HepG2 (cell line): ENCODE results near the gene MCF2L. TPM values are rescaled to one million over a fixed set of nuclear protein-coding genes. Genes with fewer than 3 reads are reported as not detected.
A peak's percentile ranks its signal among the peaks of the same experiment; 100 is the strongest.

Experiments
- ARNT ChIP-seq: fragments of 450-650 bp; IDR thresholded peaks from 2 replicates; pipeline ENCODE4 v1.6.1; 2017
- ATF4 ChIP-seq, 2 experiments: fragments of 450-650 bp in 1 of 2; sonication (generic) in 1 of 2; formaldehyde crosslinking; IDR thresholded peaks; 2 replicates each; pipeline versions ENCODE4 v1.5.0 to v1.8.0; 2020 to 2022; ENCODE audit warnings: mild to moderate bottlenecking in 1 of 2, missing genetic modification reagents in 1 of 2
- CCDC6 ChIP-seq: sonication (generic); formaldehyde crosslinking; IDR thresholded peaks from 2 replicates; pipeline ENCODE4 v1.8.1; 2022; ENCODE audit warnings: mild to moderate bottlenecking, missing genetic modification reagents, moderate library complexity
- ELK4 ChIP-seq: sonication (generic); formaldehyde crosslinking; IDR thresholded peaks from 2 replicates; pipeline ENCODE4 v1.9.0; 2021; ENCODE audit warnings: missing genetic modification reagents, borderline replicate concordance
- HOXA7 ChIP-seq: sonication (generic); formaldehyde crosslinking; IDR thresholded peaks from 2 replicates; pipeline ENCODE4 v1.8.1; 2022; ENCODE audit warnings: mild to moderate bottlenecking, missing genetic modification reagents, moderate library complexity
- IRF1 ChIP-seq: sonication (generic); formaldehyde crosslinking; IDR thresholded peaks from 2 replicates; pipeline ENCODE4 v1.4.0; 2020; ENCODE audit warnings: low read depth, mild to moderate bottlenecking, missing genetic modification reagents
- NR2F6 ChIP-seq, 2 experiments: IDR thresholded peaks; 2 replicates each; pipeline ENCODE4 v1.6.1; 2016; ENCODE audit warnings: antibody characterized with exemption in 1 of 2, mild to moderate bottlenecking in 1 of 2
- POLR2AphosphoS2 ChIP-seq: IDR thresholded peaks from 2 replicates; pipeline ENCODE4 v1.6.1; 2011; ENCODE audit warnings: low read depth, low read length, improper control_type of control experiment
- SP140L ChIP-seq: sonication (generic); formaldehyde crosslinking; IDR thresholded peaks from 2 replicates; pipeline ENCODE4 v1.4.0; 2020; ENCODE audit warnings: missing genetic modification reagents, borderline replicate concordance
- ZBTB3 ChIP-seq: sonication (generic); formaldehyde crosslinking; IDR thresholded peaks from 2 replicates; pipeline ENCODE4 v1.4.0; 2020; ENCODE audit warnings: low read depth, mild to moderate bottlenecking, moderate library complexity, missing genetic modification reagents, borderline replicate concordance
- ZFP36L2 ChIP-seq: sonication (generic); formaldehyde crosslinking; IDR thresholded peaks from 2 replicates; pipeline ENCODE4 v1.4.0; 2020; ENCODE audit warnings: missing genetic modification reagents
- ZNF160 ChIP-seq: sonication (generic); formaldehyde crosslinking; IDR thresholded peaks from 2 replicates; pipeline ENCODE4 v1.8.0; 2022; ENCODE audit warnings: mild to moderate bottlenecking, inconsistent platforms, missing genetic modification reagents
- ZNF281 ChIP-seq: sonication (generic); formaldehyde crosslinking; IDR thresholded peaks from 2 replicates; pipeline ENCODE4 v1.4.0; 2020; ENCODE audit warnings: missing genetic modification reagents, borderline replicate concordance
- ZNF431 ChIP-seq: sonication (generic); formaldehyde crosslinking; IDR thresholded peaks from 2 replicates; pipeline ENCODE4 v1.9.0; 2022; ENCODE audit warnings: missing genetic modification reagents, low read depth, mild to moderate bottlenecking, borderline replicate concordance
- ZNF451 ChIP-seq: sonication (generic); formaldehyde crosslinking; IDR thresholded peaks from 2 replicates; pipeline ENCODE4 v1.5.0; 2020; ENCODE audit warnings: mild to moderate bottlenecking, missing genetic modification reagents
- ZNF512 ChIP-seq: sonication (generic); formaldehyde crosslinking; IDR thresholded peaks from 2 replicates; pipeline ENCODE4 v1.4.0; 2020; ENCODE audit warnings: mild to moderate bottlenecking, missing genetic modification reagents
- ZNF589 ChIP-seq: sonication (generic); formaldehyde crosslinking; conservative IDR thresholded peaks from 2 replicates; pipeline ENCODE4 v1.8.0; 2022; ENCODE audit warnings: mild to moderate bottlenecking, moderate library complexity, missing genetic modification reagents
- ZNF710 ChIP-seq: sonication (generic); formaldehyde crosslinking; IDR thresholded peaks from 2 replicates; pipeline ENCODE4 v1.5.0; 2020; ENCODE audit warnings: mild to moderate bottlenecking, missing genetic modification reagents, borderline replicate concordance
- polyA plus RNA-seq, 8 experiments: library from polyadenylated mRNA; depleted of rRNA in 3 of 8; stranded (reverse) in 7 of 8; unstranded in 1 of 8; fragments of >200 nt; fragmentation: Illumina TruSeq in 4 of 8; extraction: Trizol in 4 of 8; gene quantifications; 2 replicates each; pipeline versions ENCODE4 v1.2.1 to v1.2.3, GENCODE V29; 2011 to 2016; ENCODE audit warnings: low read depth in 4 of 8, missing spikeins in 1 of 8, mixed read lengths in 1 of 8; ENCODE audit not compliant: insufficient read depth in 1 of 8
- total RNA-seq, 5 experiments: library from RNA; depleted of rRNA; stranded (reverse); fragments of >200 nt; fragmentation: Illumina TruSeq; extraction: Trizol; gene quantifications; 2 replicates each; pipeline ENCODE4 v1.2.3, GENCODE V29; 2016; ENCODE audit warnings: low read depth in 1 of 5

MCF2L gene
- total and polyA plus RNA-seq, 2 of the 13 experiments (the other 11 are each of a cell fraction or from before 2014, with no cell fraction given), result 19.4 to 28.4 TPM

GRCh38 chr13:113022745-113023574 is 53.9 kb downstream of the MCF2L start (continued):
- TF ChIP-seq IRF1 (CRISPR knock-in tag) (no peak), ZBTB3 (CRISPR knock-in tag) (peak; percentile 93; the same call in 1 of the 2 replicates), ZNF451 (no peak), ZNF431 (0 out of 2 replicates have a peak, but pooled peaks have one; percentile 75), ZNF512 (CRISPR knock-in tag) (no peak), ATF4 (CRISPR knock-in tag; IDR thresholded peaks at IDR 0.05) (peak in 1 of 2 experiments; percentile 68; a peak in 2 of 4 replicates), ZNF710 (CRISPR knock-in tag) (peak; percentile 58; the same call in 1 of the 2 replicates), ZFP36L2 (CRISPR knock-in tag) (no peak), ELK4 (CRISPR knock-in tag) (no peak), SP140L (no peak), ZNF160 (CRISPR knock-in tag) (no peak), ZNF589 (peak; percentile 81; the same call in 1 of the 2 replicates), CCDC6 (CRISPR knock-in tag) (0 out of 2 replicates have a peak, but pooled peaks have one; percentile 37), HOXA7 (CRISPR knock-in tag) (0 out of 2 replicates have a peak, but pooled peaks have one; percentile 54), ZNF281 (CRISPR knock-in tag) (peak; percentile 57; the same call in 1 of the 2 replicates), NR2F6 (IDR thresholded peaks at IDR 0.05) (peak; percentile 98), NR2F6 (CRISPR knock-in tag; IDR thresholded peaks at IDR 0.05) (peak; percentile 99), POLR2AphosphoS2 (no peak), ARNT (no peak)
